Caco-2 (cell line): Measurements from ENCODE around the gene LRRN3. TPM values are rescaled to one million over a fixed set of nuclear protein-coding genes. Genes with fewer than 3 reads are reported as not detected.

Source experiments
- BruUV-seq: library from RNA; stranded (reverse); fragments of 400-500 nt; replicated peaks from 2 replicates; lab custom pipeline; 2021; lab: Mats Ljungman, UMichigan
- CTCF ChIA-PET: fragments of 300-600 bp; sonication (Branson Sonifier 250); formaldehyde crosslinking; loops from one replicate; lab custom pipeline; 2022; ENCODE audit warnings: antibody characterized with exemption; lab: Charles Lee
- POLR2A ChIA-PET: fragments of 300-600 bp; sonication (Branson Sonifier 250); formaldehyde crosslinking; loops from one replicate; lab custom pipeline; 2022; ENCODE audit warnings: antibody characterized with exemption; lab: Charles Lee
- DNase-seq, 2 experiments: peaks; one replicate each; pipeline versions ENCODE4 v3.0.0 to v3.0.0-alpha.2; 2020 to 2022
- H3K27me3 ChIP-seq: replicated peaks from 2 replicates; pipeline ENCODE4 v1.6.0; 2011; ENCODE audit warnings: low read length; ENCODE audit not compliant: control insufficient read depth, insufficient read depth
- H3K36me3 ChIP-seq: 2 replicates; pipeline ENCODE4 v1.5.1; 2011; ENCODE audit warnings: low read length; ENCODE audit not compliant: control insufficient read depth, insufficient read depth
- H3K4me1 ChIP-seq: fragments of 250-450 bp; sonication (Bioruptor Pico); 2 replicates; pipeline ENCODE4 v1.5.1; 2020; ENCODE audit warnings: mild to moderate bottlenecking
- H3K4me3 ChIP-seq: 2 replicates; pipeline ENCODE4 v1.5.1; 2011; ENCODE audit warnings: low read depth, mild to moderate bottlenecking, control low read depth, low read length
- H3K9me3 ChIP-seq: fragments of 250-450 bp; sonication (Bioruptor Pico); 2 replicates; pipeline ENCODE4 v1.5.1; 2020; ENCODE audit warnings: mild to moderate bottlenecking, moderate library complexity
- H3K27ac Mint-ChIP-seq: one replicate; pipeline ENCODE4 v1.8.0; 2022; ENCODE audit warnings: mixed read lengths; ENCODE audit not compliant: unreplicated experiment
- H3K27me3 Mint-ChIP-seq: one replicate; pipeline ENCODE4 v1.8.0; 2022; ENCODE audit warnings: mixed read lengths; ENCODE audit not compliant: insufficient read depth, unreplicated experiment
- H3K36me3 Mint-ChIP-seq: one replicate; pipeline ENCODE4 v1.8.0; 2022; ENCODE audit warnings: mild to moderate bottlenecking, mixed read lengths; ENCODE audit not compliant: insufficient read depth, unreplicated experiment
- H3K4me1 Mint-ChIP-seq: one replicate; pipeline ENCODE4 v1.8.0; 2022; ENCODE audit warnings: low read depth, mixed read lengths; ENCODE audit not compliant: unreplicated experiment
- H3K4me3 Mint-ChIP-seq: one replicate; pipeline ENCODE4 v1.8.0; 2022; ENCODE audit warnings: mild to moderate bottlenecking, moderate library complexity, mixed read lengths; ENCODE audit not compliant: unreplicated experiment
- H3K9me3 Mint-ChIP-seq: one replicate; pipeline ENCODE4 v1.8.0; 2022; ENCODE audit warnings: mixed read lengths; ENCODE audit not compliant: unreplicated experiment
- CTCF ChIP-seq, 2 experiments: fragments of 200-600 bp in 1 of 2; IDR thresholded peaks; 1 replicate in 1 of 2; 2 replicates in 1 of 2; pipeline versions ENCODE4 v1.5.1 to v1.8.0; 2011 to 2022; ENCODE audit warnings: antibody characterized with exemption in 1 of 2, control low read depth in 1 of 2, inconsistent platforms in 1 of 2, low read depth in 1 of 2, low read length in 1 of 2, mild to moderate bottlenecking in 1 of 2, moderate library complexity in 1 of 2; ENCODE audit not compliant: insufficient read depth in 1 of 2, severe bottlenecking in 1 of 2, unreplicated experiment in 1 of 2
- intact Hi-C: fragments of 100-400 bp; cut with micrococcal nuclease; formaldehyde crosslinking; loops from one replicate; pipeline ENCODE4 v1.10.0; 2022; ENCODE audit not compliant: unreplicated experiment
- total RNA-seq: library from RNA; stranded (reverse); gene quantifications from 2 replicates; pipeline ENCODE4 v1.2.3, GENCODE V29; 2022

LRRN3 gene
- total RNA-seq, 1 experiment from 2014 or later, result 0.68 TPM

GRCh38 chr7:111093496-111093895 lies 2.6 kb downstream of the LRRN3 start:
- no peak overlapping the region for H3K4me3 ChIP-seq
- H3K36me3 Mint-ChIP-seq, result no peaks in the 10 kb centered on the region
- no peak overlapping the region for H3K4me3 Mint-ChIP-seq
- H3K36me3 ChIP-seq, result no peaks in the 10 kb centered on the region
- no peaks in the 10 kb centered on the region for H3K9me3 ChIP-seq
- ChIA-PET POLR2A (no interaction called here), CTCF (no interaction called here)
- H3K4me1 ChIP-seq, result no peaks in the 10 kb centered on the region
- TF ChIP-seq CTCF (IDR thresholded peaks at IDR 0.05; ENCODE audit: insufficient read depth in 1 of 2, low read depth in 1 of 2, low read length in 1 of 2, severe bottlenecking in 1 of 2, unreplicated experiment in 1 of 2), result no peak
- no peaks in the 10 kb centered on the region for H3K9me3 Mint-ChIP-seq
- no peak overlapping the region for H3K27ac Mint-ChIP-seq
- intact Hi-C loops, result loop anchor here (10.0 kb wide), 1 partner anchor 471 kb away; the partner anchor contains the start of gene IMMP2L
- no peak for DNase-seq
- H3K4me1 Mint-ChIP-seq, result no peaks in the 10 kb centered on the region
- no peaks in the 10 kb centered on the region for H3K27me3 ChIP-seq
- no peaks in the 10 kb centered on the region for H3K27me3 Mint-ChIP-seq
- BruUV-seq, result no TSS peak

- H3K27me3 Mint-ChIP-seq, result no peaks in the 10 kb centered on the region
- Histone ChIP-seq H3K4me1 (no peaks in the 10 kb centered on the region), H3K27me3 (no peaks in the 10 kb centered on the region), H3K4me3 (no peak overlapping the region), H3K36me3 (no peaks in the 10 kb centered on the region), H3K9me3 (no peaks in the 10 kb centered on the region)
- no peaks in the 10 kb centered on the region for H3K36me3 Mint-ChIP-seq
- H3K9me3 Mint-ChIP-seq, result no peaks in the 10 kb centered on the region
- H3K4me3 Mint-ChIP-seq, result no peak overlapping the region
- DNase-seq, result no peak
- no TSS peak for BruUV-seq
- no peak overlapping the region for H3K27ac Mint-ChIP-seq
- TF ChIP-seq CTCF (IDR thresholded peaks at IDR 0.05; ENCODE audit: insufficient read depth in 1 of 2, low read depth in 1 of 2, low read length in 1 of 2, severe bottlenecking in 1 of 2, unreplicated experiment in 1 of 2), result no peak
- intact Hi-C loops, result loop anchor here (1.0 to 10.0 kb wide), 2 partner anchors 470 to 499 kb away; partner anchors contain the start of gene IMMP2L
- POLR2A ChIA-PET, result no interaction called here
- H3K4me1 Mint-ChIP-seq, result no peaks in the 10 kb centered on the region
- CTCF ChIA-PET, result no interaction called here
These were observed 3.5 kb downstream of the LRRN3 start for GRCh38 chr7:111094419-111094818.

- intact Hi-C loops, result loop anchor here (10.0 kb wide), 1 partner anchor 468 kb away; the partner anchor contains the start of gene IMMP2L
- ChIA-PET POLR2A (interaction anchor here (0.6 kb wide), 1 partner anchor 794 kb away, joined by 3 read pairs; no protein-coding TSS in a partner anchor), CTCF (interaction anchor here (0.6 kb wide), 1 partner anchor 122 kb away, joined by 3 read pairs; no protein-coding TSS in a partner anchor)
- H3K36me3 Mint-ChIP-seq, result no peaks in the 10 kb centered on the region
- no peak for TF ChIP-seq CTCF (IDR thresholded peaks at IDR 0.05; ENCODE audit: insufficient read depth in 1 of 2, low read depth in 1 of 2, low read length in 1 of 2, severe bottlenecking in 1 of 2, unreplicated experiment in 1 of 2)
- no peaks in the 10 kb centered on the region for H3K4me1 Mint-ChIP-seq
- H3K4me3 Mint-ChIP-seq, result no peak overlapping the region
- no peaks in the 10 kb centered on the region; the same call in 1 of the 2 replicates for H3K9me3 ChIP-seq
- H3K27me3 Mint-ChIP-seq, result no peaks in the 10 kb centered on the region
- H3K36me3 ChIP-seq, result no peaks in the 10 kb centered on the region
- H3K9me3 Mint-ChIP-seq, result no peaks in the 10 kb centered on the region
- no peak overlapping the region for H3K4me3 ChIP-seq
- DNase-seq, result no peak
- no peaks in the 10 kb centered on the region for H3K4me1 ChIP-seq
- no peak overlapping the region for H3K27ac Mint-ChIP-seq
- BruUV-seq, result no TSS peak
- no peaks in the 10 kb centered on the region for H3K27me3 ChIP-seq
These were observed 6.1 kb downstream of the LRRN3 start for GRCh38 chr7:111096997-111097396.
